GM21529 (cell line): ENCODE data around the gene PCNX2.

ENCODE experiments used
- ATAC-seq: cut with Tn5 transposase; IDR thresholded peaks from one replicate; pipeline ENCODE4 v1.9.1; 2021; ENCODE audit not compliant: unreplicated experiment

The PCNX2 gene

DNA sequence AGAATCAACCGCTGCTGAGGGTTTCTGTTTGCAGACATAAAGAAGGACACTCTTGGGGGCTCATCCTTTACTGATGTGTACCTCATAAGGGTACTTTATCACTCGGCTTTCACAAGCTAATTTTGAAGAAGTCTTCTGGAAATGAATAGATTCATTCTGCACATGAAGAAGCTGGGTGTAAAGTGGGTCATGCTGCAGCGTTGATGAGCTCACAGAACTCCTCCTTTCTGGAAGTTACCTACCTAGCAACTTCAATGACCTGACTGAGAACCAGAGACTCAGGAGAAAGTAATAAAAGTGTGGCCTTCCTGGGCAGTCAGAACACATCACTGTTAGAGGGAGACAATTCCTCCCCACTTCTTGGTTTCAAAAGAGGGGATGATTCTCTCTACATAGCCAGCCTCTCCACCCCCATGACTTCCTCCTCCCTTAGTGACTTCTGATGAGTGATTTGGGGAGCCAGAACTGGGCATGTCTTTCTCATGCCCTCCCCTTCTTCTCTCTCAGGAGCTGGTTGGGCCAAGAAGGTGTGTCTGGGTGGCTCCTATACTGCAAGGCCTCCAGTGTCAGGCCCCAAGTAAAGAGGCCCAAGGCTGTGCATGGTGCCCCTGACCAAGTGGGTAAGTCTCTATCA, 27.0 kb downstream of the PCNX2 start:
- peak; percentile 49 for ATAC-seq

DNA sequence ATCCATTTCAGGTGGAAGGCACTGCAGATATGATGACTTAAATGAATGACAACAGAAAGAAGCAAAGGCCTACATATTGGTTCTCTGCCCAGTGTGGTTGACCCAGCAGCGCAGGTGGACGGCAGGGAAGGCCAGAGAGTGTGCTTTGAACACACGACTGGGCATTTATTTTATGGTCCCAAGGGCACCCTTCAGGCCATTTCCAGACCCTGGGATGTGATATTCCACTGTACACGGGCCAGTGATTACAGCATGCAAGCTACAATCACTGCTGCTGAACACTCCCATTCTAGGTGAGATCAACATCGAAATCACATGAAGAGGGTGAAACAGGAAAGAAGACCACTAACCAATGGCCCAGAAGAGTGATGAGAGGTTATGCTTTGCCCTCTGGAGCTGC, 33.8 kb downstream of the PCNX2 start:
- peak; percentile 14 for ATAC-seq

DNA sequence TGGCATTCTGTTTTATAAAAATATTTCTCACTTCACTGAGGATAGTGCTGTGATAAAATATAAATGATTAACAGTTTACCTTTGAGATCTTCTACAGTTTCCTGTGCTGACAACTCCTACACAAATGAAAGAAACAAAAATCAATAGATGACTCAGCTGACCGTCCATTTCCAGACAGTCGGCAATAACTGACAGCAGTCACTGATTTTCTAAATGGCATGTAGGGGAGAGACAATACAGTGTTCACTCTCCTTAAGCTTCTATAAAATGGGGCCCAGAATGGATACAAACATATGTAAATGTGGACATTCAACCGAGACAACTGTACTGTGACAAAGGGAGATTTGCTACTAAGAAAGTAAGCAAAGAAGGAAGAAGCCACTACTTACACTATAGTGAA, 34.3 kb downstream of the PCNX2 start:
- peak; percentile 94 for ATAC-seq

DNA sequence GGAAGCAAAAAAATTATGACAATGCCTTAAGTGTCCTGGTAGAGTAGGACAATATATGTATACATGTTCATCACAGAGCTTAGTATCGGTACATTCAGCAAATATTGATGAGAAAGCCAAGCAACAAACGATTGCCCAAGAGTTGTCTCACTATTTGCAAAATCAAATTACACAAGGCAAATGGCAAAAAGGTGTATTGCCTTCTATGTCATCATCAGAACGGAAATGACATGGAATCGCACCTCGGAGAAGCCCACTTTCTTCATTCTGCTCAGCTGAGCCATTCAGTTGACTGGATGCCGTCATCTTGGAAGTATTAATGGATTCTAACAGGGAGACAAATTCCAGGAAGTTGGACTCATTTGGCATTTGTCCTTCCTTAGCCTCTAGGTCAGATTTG, 37.7 kb downstream of the PCNX2 start:
- ATAC-seq: no peak

DNA sequence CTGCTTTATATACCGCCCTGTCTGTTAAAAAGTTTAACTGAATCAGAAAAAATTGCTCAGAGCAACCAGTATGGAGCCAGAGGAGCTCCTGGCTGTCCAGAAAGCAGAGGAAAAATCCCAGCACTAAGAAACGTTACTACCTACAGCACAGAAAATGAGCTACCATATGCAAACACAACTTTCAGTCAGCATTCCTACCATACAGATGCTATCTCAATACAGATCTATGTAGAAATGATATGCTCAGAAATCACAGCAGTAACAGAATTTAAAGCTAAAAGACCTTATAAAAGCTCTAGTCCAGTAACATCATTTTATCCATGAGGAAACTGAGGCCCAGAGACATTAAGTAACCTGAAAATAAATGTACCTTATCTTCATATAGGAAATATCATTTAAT, 38.7 kb downstream of the PCNX2 start:
- no peak for ATAC-seq

DNA sequence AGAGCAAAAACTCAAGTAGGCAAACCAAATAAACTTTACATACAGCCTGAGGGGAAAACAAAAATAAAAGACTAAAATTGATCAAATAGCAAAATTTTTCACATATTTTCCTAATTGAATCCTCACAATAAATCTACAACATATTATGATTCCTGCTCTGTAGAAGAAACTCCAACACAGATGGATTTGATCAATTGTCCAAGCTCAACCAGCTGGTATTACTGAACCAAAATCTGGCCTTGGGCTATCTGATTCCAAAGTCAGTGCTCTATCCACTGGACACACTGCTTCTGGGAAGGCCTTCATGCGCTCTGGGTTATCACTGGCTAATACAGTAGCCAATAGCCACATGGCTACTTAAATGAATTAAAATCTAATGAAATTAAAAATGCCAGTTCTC, 39.3 kb downstream of the PCNX2 start:
- no peak for ATAC-seq

DNA sequence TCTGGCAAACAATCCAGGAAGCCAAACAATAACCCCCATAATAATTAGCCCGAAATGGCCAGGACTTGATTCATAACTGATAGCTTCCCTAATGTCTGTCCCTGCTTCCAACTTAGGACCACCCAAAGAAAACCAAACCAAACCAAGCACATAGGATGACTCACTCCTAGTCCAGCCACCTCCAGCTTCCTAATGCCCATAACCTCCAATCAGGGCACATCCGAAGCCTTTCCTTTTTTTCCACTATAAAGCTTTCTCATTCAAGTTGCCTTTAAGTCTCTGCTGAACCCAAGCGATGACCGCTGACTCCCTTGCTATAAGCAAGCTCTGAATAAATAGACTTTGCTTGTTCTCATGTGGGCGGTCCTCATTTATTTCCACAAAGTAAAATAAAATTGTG, 40.4 kb downstream of the PCNX2 start:
- no peak for ATAC-seq

DNA sequence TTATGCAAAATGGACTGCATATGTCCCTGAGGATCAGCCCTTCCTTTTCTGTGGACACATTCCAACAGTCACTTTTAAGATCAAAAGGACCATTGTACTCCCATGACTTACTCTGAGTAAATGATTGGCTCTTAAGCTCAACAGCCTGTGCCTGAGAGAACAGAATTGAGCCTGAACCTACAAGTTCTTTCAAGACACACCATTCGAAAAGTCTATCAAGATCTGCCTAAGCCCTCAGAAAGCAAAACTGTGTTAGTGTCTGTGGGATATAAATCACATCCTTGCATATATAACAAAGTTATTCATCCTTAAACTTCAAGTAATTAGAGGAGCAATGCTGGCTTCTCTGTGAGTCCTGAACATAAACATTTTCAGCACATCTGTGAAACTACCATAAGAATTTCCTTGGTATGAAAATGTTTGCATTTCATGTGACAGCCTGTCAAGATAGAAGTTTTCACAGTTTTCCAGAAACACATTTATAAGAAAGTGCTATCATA, 41.6 kb downstream of the PCNX2 start:
- ATAC-seq: no peak

DNA sequence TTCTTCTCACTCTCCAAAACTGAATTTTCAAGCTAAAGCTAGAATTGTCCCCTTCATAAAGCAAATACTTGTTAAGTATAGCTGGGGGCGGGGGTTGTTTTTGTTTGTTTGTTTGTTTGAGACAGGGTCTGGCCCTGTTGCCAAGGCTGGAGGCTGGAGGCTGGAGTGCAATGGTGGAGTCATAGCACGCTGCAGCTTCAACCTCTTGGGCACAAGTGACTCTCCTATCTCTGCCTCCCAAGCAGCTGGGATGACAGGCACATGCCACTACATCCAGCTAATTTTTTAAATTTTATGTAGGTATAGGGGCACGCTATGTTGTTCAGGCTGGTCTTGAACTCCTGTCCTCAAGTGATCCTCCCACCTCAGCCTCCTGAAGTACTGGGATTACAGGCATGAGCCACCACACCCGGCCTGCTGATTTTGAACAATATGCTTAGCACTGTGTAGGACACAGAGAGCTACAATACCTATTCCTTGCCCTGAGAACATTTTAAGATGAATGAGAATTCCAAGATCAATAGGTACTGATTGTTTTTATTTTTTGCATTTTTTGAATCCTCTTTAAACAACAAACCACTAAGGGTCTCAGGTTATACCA, 42.2 kb downstream of the PCNX2 start:
- no peak for ATAC-seq

DNA sequence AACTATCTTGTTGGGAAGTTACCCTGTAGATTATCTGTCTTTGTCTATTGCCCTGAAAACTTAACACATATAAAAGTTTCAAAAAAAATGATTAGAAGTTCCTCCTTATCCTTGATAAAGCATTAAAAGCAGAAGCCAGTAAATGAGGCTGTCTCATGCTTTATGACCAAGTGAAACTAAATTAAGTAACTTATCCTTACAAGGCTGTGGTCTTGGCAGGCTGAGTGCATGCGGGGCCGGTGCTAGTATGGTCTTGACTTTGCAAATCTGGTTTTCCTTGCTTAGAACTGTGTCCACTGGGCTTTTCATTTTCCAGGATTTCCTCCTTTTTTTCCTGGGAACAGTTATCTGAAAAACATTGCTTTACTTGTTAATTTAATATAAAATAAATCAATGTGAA, 43.1 kb downstream of the PCNX2 start:
- no peak for ATAC-seq

DNA sequence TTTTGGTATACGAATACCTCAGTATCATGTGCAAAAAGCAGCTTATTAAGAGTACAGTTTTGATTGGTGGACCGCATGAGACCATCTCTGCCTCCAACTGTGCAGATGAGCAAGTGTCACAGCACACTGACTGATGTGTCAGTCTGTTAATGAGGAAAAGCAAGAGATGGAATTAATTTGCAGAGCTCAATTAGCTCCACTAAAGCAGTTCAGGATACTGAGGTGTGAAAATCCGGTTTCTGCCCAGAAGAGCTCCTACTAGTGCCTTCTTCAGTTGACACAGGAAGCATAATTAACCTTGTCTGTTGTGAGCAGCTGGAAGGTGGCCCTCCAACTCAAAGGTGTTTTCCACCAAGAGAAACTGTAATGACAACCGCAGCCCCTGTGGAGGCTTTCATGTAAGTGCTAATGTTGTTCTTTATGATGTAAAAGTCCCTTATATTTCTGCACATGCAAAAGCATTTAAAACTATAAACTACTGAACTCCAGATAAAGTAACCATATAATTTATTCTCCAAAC, 44.3 kb downstream of the PCNX2 start:
- ATAC-seq: no peak

DNA sequence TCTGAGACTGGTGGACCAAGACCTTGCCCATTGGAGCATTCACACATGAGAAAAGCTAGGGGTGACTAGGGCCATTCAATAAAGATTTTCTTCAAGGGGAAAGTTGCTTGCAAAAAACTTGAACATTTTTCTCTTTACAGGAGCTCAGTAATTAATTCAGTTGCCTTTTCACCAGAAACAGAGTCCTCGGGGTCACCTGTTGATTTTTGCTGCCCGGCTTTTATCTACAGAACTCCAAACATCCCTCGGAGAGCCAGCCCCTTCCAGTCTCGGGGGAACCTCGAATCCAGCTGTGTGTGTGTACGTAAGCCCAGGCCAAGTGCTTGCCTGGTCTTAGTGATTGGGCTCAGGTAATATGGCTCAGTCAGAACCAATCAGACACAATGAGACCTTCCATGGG, 47.5 kb downstream of the PCNX2 start:
- no peak for ATAC-seq

DNA sequence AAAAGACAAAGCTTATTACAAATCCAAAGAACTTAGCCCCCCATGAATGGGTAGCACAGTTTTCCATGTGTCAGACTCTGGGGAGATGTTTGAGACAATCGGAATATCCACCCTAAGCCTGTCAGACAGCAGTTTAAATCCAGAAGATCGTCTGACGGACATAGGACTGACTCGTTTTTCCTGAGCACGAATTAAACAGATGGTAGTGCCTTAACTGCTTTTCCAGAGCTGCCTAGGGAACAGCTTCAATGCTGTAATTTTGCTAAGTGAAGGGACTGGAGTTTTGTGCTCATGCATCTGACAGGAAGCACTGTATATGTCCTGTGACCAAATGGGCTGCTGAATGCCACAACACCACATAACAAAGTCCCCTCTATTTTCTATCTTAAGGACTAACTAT, 48.6 kb downstream of the PCNX2 start:
- no peak for ATAC-seq

DNA sequence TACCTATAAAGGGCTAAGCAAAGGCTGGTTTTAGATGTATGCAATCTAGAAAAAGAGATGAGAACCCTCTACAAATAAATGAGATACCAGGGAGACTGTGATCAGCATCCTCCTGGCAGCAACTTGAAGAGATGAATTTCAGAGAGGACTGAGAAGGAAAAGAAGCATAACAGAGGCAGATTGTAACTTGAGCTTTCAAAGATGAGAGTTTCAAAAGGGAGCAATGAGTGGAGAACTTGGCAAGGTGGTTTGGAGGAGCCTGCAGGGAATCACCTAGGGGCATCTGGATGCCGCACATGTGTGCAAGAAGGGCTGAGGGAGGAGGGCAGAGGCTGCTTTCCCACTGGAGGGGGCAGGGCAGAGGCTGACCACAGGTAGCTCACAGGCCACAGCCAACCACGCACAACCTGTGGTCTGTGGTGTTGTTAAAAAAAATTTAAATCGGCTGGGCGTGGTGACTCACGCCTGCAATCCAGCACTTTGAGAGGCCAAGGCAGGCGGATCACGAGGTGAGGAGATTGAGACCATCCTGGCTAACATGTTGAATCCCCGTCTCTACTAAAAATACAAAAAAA, 50.2 kb downstream of the PCNX2 start:
- ATAC-seq: no peak

DNA sequence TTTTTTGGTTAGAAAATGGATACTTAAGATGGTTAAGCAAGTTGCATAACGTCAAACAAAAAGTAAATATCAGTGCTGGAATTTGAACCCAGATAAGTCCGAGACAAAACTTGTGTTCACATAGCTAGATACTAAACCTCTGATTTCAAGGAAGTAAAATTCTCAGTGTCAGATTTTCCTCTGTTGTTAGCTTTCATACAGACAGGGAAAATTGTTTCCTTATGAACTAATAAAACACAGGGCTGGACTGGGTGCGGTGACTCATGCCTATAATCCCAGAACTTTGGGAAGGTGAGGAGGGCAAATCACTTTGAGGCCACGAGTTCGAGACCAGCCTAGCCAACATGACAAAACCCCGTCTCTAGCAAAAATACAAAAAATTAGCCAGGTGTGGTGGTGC, 51.3 kb downstream of the PCNX2 start:
- ATAC-seq: no peak

DNA sequence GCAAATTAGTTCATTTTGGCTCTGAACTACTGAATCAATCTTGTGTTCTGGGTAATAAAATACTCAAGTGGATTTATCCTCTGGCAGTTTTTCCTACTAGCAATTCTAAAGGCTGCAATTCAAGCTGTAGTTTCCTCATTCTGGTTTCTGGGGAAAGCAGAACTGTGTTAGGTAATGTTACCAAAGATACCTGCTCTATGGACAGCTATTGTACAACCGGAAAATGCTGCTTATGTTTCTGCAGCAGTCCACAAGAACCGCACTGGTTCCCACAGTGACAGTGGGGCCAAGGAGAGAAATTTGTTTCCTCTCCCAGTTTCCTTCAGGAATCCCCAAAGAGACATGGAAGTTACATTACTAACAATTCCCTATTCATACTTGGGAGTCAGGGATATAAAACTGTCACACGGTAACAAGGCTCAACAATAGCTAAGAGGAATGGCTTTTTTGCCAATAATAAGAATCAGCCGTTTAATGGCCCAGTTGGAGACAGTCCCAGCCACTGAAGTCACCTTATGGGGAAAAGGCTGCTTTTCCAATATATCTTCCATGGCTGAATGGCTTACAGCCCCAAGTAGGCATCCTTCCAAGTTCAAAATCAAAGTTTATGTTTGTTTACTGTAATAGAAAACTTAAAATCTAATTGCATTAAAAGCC, 52.6 kb downstream of the PCNX2 start:
- no peak for ATAC-seq

DNA sequence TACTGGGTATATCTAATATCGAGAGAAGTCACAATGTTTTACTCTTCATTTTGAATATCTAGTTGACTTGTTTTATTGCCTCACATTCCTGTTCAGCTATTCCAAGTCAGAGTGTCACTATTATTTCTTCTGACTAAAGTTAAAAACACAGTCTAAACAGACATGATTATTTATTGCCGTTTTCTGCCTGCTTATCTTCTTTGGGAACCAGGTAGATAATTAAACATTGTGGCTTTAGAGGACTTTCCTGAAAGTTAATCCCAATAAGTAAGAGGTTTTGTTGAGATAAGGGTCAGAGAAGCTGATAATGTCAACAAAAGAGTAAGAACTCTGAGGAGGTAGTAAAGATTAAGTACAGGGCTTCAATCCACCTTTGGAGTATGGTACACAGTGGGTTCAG, 53.8 kb downstream of the PCNX2 start:
- ATAC-seq: no peak

DNA sequence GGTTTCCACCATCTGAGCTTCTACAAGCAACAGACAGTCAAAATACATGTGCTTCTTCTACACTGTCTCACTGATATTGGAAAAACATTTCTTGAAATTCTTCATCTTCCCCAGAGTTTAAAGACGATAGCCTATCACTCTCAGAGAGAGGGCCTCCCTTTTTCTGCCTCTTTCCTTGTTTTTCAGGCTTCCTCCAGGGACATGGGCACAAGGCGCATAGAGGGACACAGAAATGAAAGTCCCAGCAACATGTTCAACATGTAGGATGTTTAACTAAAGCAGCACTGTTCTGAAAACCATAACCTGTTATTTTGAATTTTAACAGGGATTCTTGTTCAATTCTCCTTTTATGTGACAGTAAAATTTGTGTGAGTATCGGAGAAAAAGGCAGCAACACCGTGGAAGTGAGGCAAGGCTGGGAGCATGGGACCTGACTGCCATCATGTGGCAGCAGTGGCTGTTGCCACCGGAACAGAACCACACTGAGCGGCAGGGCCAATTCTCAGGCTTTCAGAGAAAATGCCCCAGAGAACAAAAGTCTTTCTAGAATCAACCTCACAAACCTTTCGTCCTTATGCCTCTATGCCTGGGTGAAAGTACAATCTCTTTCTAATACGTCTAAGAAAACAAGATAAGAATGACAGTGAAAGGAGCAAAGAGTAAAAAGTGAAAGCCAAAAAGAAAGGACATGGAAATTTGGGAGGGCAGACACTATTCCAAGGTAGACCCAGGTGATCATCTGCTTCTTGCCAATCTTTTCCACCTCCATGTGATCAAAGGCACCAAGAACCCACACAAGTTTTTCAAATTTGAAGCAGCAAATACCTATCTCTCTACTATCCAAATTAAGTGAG, 54.5 kb downstream of the PCNX2 start:
- no peak for ATAC-seq

DNA sequence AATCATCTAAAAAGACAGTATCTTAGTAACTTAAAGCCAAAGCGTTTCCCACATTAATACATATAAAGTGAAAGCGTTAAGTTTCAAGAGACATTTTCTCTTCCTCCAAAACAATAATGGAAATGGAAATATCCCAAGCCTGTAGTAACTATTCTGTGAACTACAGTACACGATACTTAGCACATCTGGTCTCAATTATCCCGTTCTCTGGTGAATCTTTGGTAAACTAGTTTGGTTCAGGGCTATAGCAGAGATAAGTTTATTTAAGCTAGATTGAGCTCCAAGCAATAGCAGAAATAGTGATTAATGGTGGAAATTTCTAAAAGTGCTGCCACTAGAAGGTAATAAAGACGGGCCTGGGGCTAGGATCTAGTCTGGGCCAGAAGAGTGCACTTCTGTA, 55.2 kb downstream of the PCNX2 start:
- no peak for ATAC-seq

DNA sequence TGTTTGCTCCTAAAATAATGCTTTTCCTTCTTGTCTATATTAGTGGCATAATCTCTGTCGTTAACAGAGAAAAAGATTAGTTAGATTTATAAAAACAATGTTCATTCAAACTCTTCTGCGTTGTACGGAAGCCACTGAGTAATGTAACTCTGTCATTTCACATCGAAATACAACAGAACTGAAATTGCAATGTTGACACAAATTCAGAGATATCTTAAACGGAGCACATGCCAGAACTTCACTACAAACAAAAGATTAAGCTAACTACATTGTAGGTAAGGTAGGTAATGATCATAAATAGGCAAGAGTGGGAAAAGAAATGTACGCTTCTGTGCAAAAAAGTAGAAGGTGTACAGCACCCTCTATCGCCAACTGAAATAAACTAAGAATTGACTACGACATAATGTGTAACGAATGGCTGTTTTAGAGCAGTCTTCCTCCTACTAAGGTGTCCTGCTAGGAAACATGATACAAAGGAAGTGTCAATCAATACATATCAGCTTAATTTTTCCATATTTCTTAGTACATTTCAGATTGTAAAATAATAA, 56.6 kb downstream of the PCNX2 start:
- no peak for ATAC-seq

DNA sequence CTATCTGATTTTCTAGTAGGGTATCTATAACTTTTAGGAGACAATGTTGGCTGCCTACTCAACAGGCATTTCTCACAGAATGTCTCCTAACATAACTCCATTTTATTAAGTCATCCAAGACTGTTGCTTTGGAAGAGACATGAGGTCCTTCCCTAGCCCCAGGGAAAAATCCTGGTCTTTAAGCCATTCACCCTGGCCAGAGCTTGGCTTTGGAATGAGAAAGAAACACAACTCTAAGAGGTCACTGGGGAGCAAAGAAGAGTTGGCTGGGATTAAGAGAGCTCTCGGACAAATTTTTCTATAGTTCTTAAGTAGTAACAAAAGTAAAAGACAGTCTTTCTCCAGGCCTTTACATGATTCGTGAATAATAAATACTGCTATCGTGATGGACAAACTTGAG, 57.9 kb downstream of the PCNX2 start:
- no peak for ATAC-seq
